CD4-positive, alpha-beta T cell treated with Interleukin-15 for 1 hour (primary cell): ENCODE data around the gene CAV1.

ENCODE experiments used
- DNase-seq: peaks from one replicate; pipeline ENCODE4 v3.0.0-alpha.2; 2020

The CAV1 gene

GRCh38 chr7:116532102-116532688 lies 7.4 kb downstream of the CAV1 start:
- DNase-seq, result no peak

GRCh38 chr7:116534790-116535189 lies 10.0 kb downstream of the CAV1 start:
- DNase-seq, result no peak

GRCh38 chr7:116535416-116535815 lies 10.6 kb downstream of the CAV1 start:
- DNase-seq, result no peak

- DNase-seq, result no peak
Measured at GRCh38 chr7:116538138-116538537, 13.3 kb downstream of the CAV1 start.

- DNase-seq, result no peak
Measured at GRCh38 chr7:116539879-116540278, 15.0 kb downstream of the CAV1 start.

- no peak for DNase-seq
Measured at GRCh38 chr7:116540743-116541142, 15.9 kb downstream of the CAV1 start.

GRCh38 chr7:116541951-116542350 lies 17.1 kb downstream of the CAV1 start:
- no peak for DNase-seq

GRCh38 chr7:116542618-116543017 lies 17.8 kb downstream of the CAV1 start:
- DNase-seq, result no peak

GRCh38 chr7:116543664-116544063 lies 18.8 kb downstream of the CAV1 start:
- DNase-seq, result no peak

- no peak for DNase-seq
Measured at GRCh38 chr7:116544487-116544886, 19.7 kb downstream of the CAV1 start.

GRCh38 chr7:116545411-116545993 lies 20.7 kb downstream of the CAV1 start:
- no peak for DNase-seq

- no peak for DNase-seq
Measured at GRCh38 chr7:116546054-116546453, 21.2 kb downstream of the CAV1 start.

GRCh38 chr7:116546916-116547315 lies 22.1 kb downstream of the CAV1 start:
- DNase-seq, result no peak

- DNase-seq, result no peak
Measured at GRCh38 chr7:116547347-116547746, 22.5 kb downstream of the CAV1 start.

- DNase-seq, result no peak
Measured at GRCh38 chr7:116548506-116548905, 23.7 kb downstream of the CAV1 start.

- DNase-seq, result no peak
Measured at GRCh38 chr7:116549370-116549769, 24.5 kb downstream of the CAV1 start.

- no peak for DNase-seq
Measured at GRCh38 chr7:116551692-116552091, 26.9 kb downstream of the CAV1 start.

GRCh38 chr7:116552602-116553001 lies 27.8 kb downstream of the CAV1 start:
- DNase-seq, result no peak

GRCh38 chr7:116553168-116553964 lies 28.5 kb downstream of the CAV1 start:
- DNase-seq, result no peak

- DNase-seq, result no peak
Measured at GRCh38 chr7:116554436-116554835, 29.6 kb downstream of the CAV1 start.

- no peak for DNase-seq
Measured at GRCh38 chr7:116554911-116555310, 30.1 kb downstream of the CAV1 start.

GRCh38 chr7:116557066-116557585 lies 32.3 kb downstream of the CAV1 start:
- no peak for DNase-seq

- no peak for DNase-seq
Measured at GRCh38 chr7:116557901-116558300, 33.1 kb downstream of the CAV1 start.
